GM12874 (cell line): Measurements from ENCODE around the gene SPOP.

Experiments used
- TF ChIP-seq, protein P1 (sequence below): IDR thresholded peaks from 2 replicates; pipeline ENCODE4 v1.5.1; 2011; ENCODE audit warnings: low read depth, mild to moderate bottlenecking, control low read depth, low read length, moderate library complexity; ENCODE audit not compliant: insufficient read depth

SPOP gene

DNA sequence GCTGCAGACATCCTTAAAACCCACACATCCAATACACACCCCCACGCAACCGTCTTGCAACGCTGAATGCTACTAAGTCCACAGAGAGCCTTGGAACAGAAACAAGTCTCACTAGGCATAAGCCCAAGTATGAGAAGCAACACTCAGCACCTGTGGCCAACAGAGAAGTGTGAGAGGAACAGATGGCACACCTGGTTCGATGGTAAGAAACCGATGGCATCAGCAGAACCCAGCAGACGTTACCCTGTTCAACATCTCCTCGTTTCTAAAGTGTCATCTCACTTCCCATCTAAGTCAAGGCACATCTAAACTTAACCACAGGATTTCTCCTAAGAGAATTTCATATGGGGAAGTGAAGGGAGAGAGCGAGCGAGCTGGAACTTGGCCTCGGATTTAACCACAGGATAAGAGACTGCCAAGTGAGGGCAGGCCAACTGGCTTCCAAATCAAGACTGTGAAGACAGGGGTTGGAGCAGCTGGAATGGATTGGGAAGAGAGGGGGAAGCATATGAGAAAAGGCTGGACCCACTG, 61.2 kb downstream of the SPOP start:
- TF ChIP-seq, protein P1, sequence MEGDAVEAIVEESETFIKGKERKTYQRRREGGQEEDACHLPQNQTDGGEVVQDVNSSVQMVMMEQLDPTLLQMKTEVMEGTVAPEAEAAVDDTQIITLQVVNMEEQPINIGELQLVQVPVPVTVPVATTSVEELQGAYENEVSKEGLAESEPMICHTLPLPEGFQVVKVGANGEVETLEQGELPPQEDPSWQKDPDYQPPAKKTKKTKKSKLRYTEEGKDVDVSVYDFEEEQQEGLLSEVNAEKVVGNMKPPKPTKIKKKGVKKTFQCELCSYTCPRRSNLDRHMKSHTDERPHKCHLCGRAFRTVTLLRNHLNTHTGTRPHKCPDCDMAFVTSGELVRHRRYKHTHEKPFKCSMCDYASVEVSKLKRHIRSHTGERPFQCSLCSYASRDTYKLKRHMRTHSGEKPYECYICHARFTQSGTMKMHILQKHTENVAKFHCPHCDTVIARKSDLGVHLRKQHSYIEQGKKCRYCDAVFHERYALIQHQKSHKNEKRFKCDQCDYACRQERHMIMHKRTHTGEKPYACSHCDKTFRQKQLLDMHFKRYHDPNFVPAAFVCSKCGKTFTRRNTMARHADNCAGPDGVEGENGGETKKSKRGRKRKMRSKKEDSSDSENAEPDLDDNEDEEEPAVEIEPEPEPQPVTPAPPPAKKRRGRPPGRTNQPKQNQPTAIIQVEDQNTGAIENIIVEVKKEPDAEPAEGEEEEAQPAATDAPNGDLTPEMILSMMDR = no peak

DNA sequence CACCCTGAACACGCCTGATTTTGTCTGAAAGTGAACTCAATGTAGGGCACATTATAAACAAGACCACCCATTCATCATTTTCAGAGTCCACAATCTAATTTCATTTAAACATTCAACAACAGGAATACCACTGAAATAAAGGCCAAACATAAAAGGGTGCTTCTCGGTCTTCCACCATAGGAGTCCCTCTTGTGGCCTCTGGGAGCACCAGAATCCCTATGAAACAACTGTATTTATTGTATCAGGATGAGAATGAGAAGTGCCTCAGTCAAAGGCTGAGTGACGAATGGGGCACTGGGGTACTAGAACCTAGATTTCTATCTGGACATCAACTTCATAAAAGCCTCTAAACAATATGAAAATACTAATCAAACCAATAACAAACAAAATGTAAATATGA, 61.8 kb downstream of the SPOP start:
- TF ChIP-seq, protein P1 = no peak

DNA sequence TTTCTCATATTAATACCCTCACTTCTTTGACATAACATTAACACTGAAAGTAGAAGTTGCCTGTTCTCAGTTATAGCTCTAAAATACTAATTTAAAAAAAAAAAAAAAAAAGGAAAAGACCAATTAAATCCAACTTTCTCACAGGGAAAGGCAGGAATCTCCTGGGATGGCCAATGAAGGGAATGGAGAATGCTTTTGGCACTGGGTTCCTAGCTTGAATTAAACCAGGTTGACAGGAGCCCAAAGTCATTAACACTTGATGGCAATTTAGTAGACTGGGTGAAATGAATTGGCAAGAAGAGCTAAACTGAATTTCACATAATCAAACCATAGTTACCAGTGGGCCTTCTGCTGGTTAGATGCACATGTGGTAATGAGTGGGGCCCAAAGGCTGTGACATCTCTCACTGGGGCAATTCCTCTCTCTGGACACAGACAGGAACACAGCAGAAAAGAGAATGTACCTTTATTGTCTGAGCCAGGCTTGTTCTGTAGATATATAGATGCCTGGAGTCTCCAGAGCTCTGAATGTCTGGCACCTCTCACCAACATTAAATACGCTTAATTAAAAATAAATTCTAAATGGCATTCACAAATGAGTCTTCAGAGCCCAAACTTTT, 64.6 kb downstream of the SPOP start:
- TF ChIP-seq, protein P1 = no peak

DNA sequence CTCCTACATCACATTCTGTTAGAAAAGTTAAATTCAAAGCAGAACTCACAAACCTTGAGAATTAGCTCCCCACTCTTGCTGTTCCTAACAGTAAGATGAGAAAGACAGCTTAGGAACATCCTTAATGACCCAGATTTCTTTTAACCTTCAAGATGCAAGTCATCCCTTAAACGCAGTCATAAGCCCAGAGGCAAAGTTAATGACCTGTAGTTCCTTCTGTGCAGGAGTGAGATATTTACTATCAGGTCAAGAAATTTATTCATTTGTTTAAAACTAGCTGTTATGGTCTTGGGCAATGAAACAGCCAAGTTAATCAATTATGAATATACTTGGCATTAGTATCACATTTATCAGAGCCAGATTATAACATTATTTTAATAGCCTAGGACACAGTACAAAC, 65.2 kb downstream of the SPOP start:
- TF ChIP-seq, protein P1 = no peak

DNA sequence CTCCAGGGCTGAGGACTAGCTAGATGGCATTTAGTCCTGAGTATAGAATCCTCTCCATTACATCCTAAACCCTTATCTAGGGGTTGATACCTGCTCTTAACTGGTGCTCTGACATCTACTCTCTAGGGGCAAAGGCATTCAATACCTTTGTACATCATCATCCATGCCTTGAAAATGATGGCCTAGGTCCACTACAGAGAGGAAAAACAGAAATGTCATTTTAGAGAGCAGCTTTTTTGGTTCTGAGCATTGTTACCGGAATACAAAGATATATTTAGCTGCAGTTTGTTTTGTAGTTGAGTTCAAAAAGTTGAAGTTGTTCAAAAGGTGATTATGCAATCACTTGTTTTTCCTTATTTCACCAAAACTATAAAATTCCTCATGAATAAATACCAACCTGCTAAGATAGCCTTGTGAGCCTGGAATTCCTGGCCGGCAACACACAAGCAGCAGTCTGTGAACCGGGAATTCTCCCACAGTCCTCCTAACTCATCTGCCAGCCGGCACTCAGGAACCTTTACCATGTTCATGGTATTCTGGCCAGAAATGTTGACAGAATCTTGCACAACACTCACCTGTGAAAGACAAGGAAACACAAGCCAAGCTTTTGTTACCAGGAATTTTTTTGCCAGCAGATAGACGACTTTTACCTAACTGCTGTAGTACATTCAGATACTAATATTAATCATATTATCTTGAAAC, 66.9 kb downstream of the SPOP start:
- TF ChIP-seq, protein P1 = no peak

DNA sequence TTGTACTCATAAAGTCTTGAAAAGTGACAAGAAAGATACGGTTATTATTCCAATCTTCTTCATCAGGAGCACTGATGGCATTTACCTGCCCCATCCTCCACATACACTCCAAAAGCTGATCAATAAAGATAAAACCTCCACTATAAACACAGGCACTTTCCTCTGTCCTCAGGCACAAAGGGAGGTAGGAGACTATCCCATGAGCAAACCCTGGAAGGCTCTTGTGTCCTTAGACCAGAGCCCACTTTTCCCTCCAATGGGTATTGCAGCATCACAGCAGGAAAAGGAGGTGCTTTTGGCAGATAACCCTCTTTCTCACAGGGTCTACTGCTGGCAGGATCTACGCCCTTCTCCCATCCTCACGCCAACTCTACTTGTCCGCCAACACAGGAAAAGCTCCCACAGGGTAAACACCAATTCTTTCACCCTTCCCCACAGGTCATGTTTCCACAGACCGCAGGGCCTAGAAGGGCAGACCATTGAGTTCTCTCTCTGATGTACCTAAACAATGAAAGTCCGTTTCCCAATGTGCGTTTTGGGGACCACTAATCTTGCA, 73.5 kb downstream of the SPOP start:
- TF ChIP-seq, protein P1 = no peak

DNA sequence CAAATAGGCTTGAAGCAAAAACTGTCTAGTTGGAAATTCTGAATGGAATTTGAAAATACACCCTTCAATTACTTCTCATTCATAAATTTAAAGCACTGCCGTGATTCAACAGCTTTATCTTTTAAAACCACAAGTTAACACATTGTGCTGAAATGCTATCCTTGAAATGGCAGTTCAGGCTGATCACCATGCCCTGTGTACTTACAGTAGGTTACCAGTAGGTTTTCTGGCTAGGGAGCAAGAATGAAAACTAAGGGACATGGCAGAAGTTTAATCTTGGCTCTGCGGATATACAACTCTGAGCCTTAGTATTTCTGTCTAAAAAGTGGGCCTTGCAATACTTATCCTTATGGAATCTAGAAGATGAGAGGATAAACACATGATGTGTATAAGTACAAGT, 74.2 kb downstream of the SPOP start:
- TF ChIP-seq, protein P1 = no peak
